ENCODE data around the gene MOB2. TPM values are rescaled to one million over a fixed set of nuclear protein-coding genes. Genes with fewer than 3 reads are reported as not detected.

MOB2 gene
- total and polyA plus RNA-seq, 9 of the 15 experiments (the other 6 are each of a cell fraction or from before 2014, with no cell fraction given) = 0.17 to 36.8 (median 19.2) TPM

GRCh38 chr11:1499261-1499890 lies 12.8 kb upstream of the MOB2 start:
- Histone ChIP-seq H3K27ac (ENCODE audit: extremely low read depth, low read depth, low read length) (no peak overlapping the region), H3K79me2 (ENCODE audit: control insufficient read depth, insufficient read depth, low read length) (peaks cover 2% of the 10 kb centered on the region; the same call in 1 of the 3 replicates), H3K9ac (ENCODE audit: insufficient read depth in 1 of 2, low read depth in 2 of 2, low read length in 2 of 2) (no peak overlapping the region), H3K9me3 (replicated peaks; ENCODE audit: control insufficient read depth, insufficient read depth, low read depth, low read length) (0 out of 2 replicates have a peak, but pooled peaks cover 7% of the 10 kb centered on the region), H3K4me3 (no peak overlapping the region), H3K36me3 (ENCODE audit: control insufficient read depth, insufficient read depth, low read length) (no peaks in the 10 kb centered on the region), H3K9me1 (ENCODE audit: control insufficient read depth, insufficient read depth, low read length) (no peaks in the 10 kb centered on the region), H2AFZ (ENCODE audit: low read depth, low read length) (no peak overlapping the region), H3K4me2 (ENCODE audit: insufficient read depth, low read length) (no peak overlapping the region), H3K27me3 (ENCODE audit: control insufficient read depth in 2 of 2, insufficient read depth in 2 of 2, low read length in 2 of 2) (no peaks in the 10 kb centered on the region), H4K20me1 (replicated peaks; ENCODE audit: control insufficient read depth, insufficient read depth, low read length) (no peaks in the 10 kb centered on the region), H3K4me1 (replicated peaks in 1 of 2; ENCODE audit: control insufficient read depth in 2 of 2, insufficient read depth in 2 of 2, low read length in 2 of 2) (peaks cover 0 to 11% of the 10 kb centered on the region in 2 experiments; a peak in 1 of 5 replicates)
- BruUV-seq (replicated peaks) = no TSS peak
- no peak for FAIRE-seq
- in situ Hi-C loops (cut with MboI) (no loop called here), intact Hi-C loops (cut with micrococcal nuclease) (no loop called here)
- DNase-seq (ENCODE audit: extremely low read depth in 1 of 4, low spot score in 3 of 4) = no peak
- no peak for ATAC-seq
- CTCF ChIA-PET (ENCODE audit: low intra/inter-chr PET ratio) = no interaction called here
- POLR2A ChIA-PET = no interaction called here
- WGBS (ENCODE audit: insufficient coverage, low coverage, missing lambda C conversion rate) = 86% methylated on average over 23 of the region's 28 CpGs
- 0 out of 2 replicates have a peak, but pooled peaks have one; percentile 29 for TF ChIP-seq MAX (CRISPR knock-in tag; IDR thresholded peaks at IDR 0.05)
- no peak for TF ChIP-seq NR0B1 (IDR thresholded peaks at IDR 0.05; ENCODE audit: partially characterized antibody)
- peak; percentile 97 for TF ChIP-seq ZBTB9 (CRISPR knock-in tag; IDR thresholded peaks at IDR 0.05)
- TF ChIP-seq CBX5 (IDR thresholded peaks at IDR 0.05; ENCODE audit: borderline replicate concordance, low read depth) = 0 out of 2 replicates have a peak, but pooled peaks have one; percentile 45
- peak; percentile 32; the same call in 1 of the 2 replicates for TF ChIP-seq ZBTB33 (CRISPR knock-in tag; IDR thresholded peaks at IDR 0.05)
- no peak for TF ChIP-seq ARID2 (IDR thresholded peaks at IDR 0.05)
- no peak for TF ChIP-seq ZNF133 (CRISPR knock-in tag; IDR thresholded peaks at IDR 0.05)
